Panc1 (cell line): ENCODE data around the gene PLCG2.
"Not testable (repeated sequence)": the region's sequence is repeated elsewhere in the genome, so short reads cannot be mapped to it uniquely, and the experiment has no call there.

Source experiments
- POLR2AphosphoS5 ChIP-seq: IDR thresholded peaks from 2 replicates; pipeline ENCODE4 v1.6.1; 2012; ENCODE audit warnings: mild to moderate bottlenecking, low read depth, low read length, moderate library complexity
- SIN3A ChIP-seq: IDR thresholded peaks from 2 replicates; pipeline ENCODE4 v1.6.1; 2012; ENCODE audit warnings: low read depth, mild to moderate bottlenecking, low read length, moderate library complexity, borderline replicate concordance; ENCODE audit not compliant: insufficient read depth
- TCF7L2 ChIP-seq: IDR thresholded peaks from 2 replicates; pipeline ENCODE4 v1.6.1; 2011; ENCODE audit warnings: mild to moderate bottlenecking, low read depth, low read length, inconsistent platforms
- TF ChIP-seq, protein P1 (sequence below): fragments of 450-650 bp; IDR thresholded peaks from 2 replicates; pipeline ENCODE4 v1.5.1; 2017; ENCODE audit warnings: mild to moderate bottlenecking
- TF ChIP-seq, protein P2 (sequence below), 2 experiments: IDR thresholded peaks; 2 replicates each; pipeline ENCODE4 v1.6.1; 2011 to 2012; ENCODE audit warnings: low read depth in 2 of 2, control low read depth in 1 of 2, low read length in 1 of 2, mild to moderate bottlenecking in 1 of 2, moderate library complexity in 1 of 2; ENCODE audit not compliant: insufficient read depth in 1 of 2

DNA sequence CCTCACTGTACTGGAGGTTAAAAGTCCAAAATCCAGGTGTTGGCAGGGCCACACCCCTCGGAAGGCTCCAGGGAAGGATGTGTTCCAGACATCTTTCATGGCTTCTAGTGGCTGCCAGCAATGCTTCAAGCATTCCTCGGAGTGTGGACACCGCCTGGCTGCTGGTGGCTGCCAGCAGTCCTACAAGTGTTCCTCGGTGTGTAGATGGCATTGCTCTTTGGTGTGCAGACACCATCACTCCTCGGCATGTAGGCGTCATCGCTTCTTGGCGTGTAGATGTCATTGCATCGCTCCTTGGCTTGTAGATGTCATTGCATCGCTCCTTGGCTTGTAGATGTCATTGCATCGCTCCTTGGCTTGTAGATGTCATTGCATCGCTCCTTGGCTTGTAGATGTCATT lies 98.4 kb downstream of the PLCG2 start:
- TF ChIP-seq, protein P1, sequence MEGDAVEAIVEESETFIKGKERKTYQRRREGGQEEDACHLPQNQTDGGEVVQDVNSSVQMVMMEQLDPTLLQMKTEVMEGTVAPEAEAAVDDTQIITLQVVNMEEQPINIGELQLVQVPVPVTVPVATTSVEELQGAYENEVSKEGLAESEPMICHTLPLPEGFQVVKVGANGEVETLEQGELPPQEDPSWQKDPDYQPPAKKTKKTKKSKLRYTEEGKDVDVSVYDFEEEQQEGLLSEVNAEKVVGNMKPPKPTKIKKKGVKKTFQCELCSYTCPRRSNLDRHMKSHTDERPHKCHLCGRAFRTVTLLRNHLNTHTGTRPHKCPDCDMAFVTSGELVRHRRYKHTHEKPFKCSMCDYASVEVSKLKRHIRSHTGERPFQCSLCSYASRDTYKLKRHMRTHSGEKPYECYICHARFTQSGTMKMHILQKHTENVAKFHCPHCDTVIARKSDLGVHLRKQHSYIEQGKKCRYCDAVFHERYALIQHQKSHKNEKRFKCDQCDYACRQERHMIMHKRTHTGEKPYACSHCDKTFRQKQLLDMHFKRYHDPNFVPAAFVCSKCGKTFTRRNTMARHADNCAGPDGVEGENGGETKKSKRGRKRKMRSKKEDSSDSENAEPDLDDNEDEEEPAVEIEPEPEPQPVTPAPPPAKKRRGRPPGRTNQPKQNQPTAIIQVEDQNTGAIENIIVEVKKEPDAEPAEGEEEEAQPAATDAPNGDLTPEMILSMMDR, result not testable (repeated sequence)
- TF ChIP-seq SIN3A, POLR2AphosphoS5, TCF7L2: not testable (repeated sequence)
- TF ChIP-seq, protein P2, sequence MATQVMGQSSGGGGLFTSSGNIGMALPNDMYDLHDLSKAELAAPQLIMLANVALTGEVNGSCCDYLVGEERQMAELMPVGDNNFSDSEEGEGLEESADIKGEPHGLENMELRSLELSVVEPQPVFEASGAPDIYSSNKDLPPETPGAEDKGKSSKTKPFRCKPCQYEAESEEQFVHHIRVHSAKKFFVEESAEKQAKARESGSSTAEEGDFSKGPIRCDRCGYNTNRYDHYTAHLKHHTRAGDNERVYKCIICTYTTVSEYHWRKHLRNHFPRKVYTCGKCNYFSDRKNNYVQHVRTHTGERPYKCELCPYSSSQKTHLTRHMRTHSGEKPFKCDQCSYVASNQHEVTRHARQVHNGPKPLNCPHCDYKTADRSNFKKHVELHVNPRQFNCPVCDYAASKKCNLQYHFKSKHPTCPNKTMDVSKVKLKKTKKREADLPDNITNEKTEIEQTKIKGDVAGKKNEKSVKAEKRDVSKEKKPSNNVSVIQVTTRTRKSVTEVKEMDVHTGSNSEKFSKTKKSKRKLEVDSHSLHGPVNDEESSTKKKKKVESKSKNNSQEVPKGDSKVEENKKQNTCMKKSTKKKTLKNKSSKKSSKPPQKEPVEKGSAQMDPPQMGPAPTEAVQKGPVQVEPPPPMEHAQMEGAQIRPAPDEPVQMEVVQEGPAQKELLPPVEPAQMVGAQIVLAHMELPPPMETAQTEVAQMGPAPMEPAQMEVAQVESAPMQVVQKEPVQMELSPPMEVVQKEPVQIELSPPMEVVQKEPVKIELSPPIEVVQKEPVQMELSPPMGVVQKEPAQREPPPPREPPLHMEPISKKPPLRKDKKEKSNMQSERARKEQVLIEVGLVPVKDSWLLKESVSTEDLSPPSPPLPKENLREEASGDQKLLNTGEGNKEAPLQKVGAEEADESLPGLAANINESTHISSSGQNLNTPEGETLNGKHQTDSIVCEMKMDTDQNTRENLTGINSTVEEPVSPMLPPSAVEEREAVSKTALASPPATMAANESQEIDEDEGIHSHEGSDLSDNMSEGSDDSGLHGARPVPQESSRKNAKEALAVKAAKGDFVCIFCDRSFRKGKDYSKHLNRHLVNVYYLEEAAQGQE (IDR thresholded peaks at IDR 0.05; ENCODE audit: insufficient read depth in 1 of 2, low read depth in 2 of 2, low read length in 1 of 2), result not testable (repeated sequence)
